CD14-positive monocyte (primary cell): ENCODE results near the gene NAT14. TPM values are rescaled to one million over a fixed set of nuclear protein-coding genes. Genes with fewer than 3 reads are reported as not detected.

Experiments
- DNase-seq, 3 donors: peaks; one replicate each; pipeline ENCODE4 v3.0.0-alpha.2; 2011 to 2022
- H2AFZ ChIP-seq: 2 replicates; pipeline ENCODE4 v1.6.0; 2012; ENCODE audit warnings: mild to moderate bottlenecking, low read depth, low read length, inconsistent platforms; ENCODE audit not compliant: insufficient read depth, poor library complexity, severe bottlenecking
- H3K27ac ChIP-seq, 2 donors: 1 replicate in 1 of 2; 2 replicates in 1 of 2; pipeline ENCODE4 v1.5.1; 2012 to 2013; ENCODE audit warnings: low read length in 2 of 2, control low read depth in 1 of 2, inconsistent platforms in 1 of 2, low read depth in 1 of 2, mild to moderate bottlenecking in 1 of 2
- H3K27me3 ChIP-seq, 2 donors: one replicate each; pipeline versions ENCODE4 v1.6.0 to v1.6.1; 2011 to 2013; ENCODE audit warnings: low read length in 2 of 2; ENCODE audit not compliant: control insufficient read depth in 2 of 2, insufficient read depth in 2 of 2
- H3K36me3 ChIP-seq, 2 donors: replicated peaks in 1 of 2; 1 replicate in 1 of 2; 2 replicates in 1 of 2; pipeline versions ENCODE4 v1.5.1 to v1.6.1; 2012 to 2013; ENCODE audit warnings: low read length in 2 of 2, control low read depth in 1 of 2, inconsistent platforms in 1 of 2, mild to moderate bottlenecking in 1 of 2; ENCODE audit not compliant: insufficient read depth in 2 of 2, control insufficient read depth in 1 of 2
- H3K4me1 ChIP-seq, 2 donors: 1 replicate in 1 of 2; 2 replicates in 1 of 2; pipeline versions ENCODE4 v1.5.1 to v1.6.1; 2012 to 2013; ENCODE audit warnings: low read length in 2 of 2, control low read depth in 1 of 2, inconsistent platforms in 1 of 2, mild to moderate bottlenecking in 1 of 2, moderate library complexity in 1 of 2; ENCODE audit not compliant: insufficient read depth in 2 of 2, control insufficient read depth in 1 of 2
- H3K4me2 ChIP-seq: replicated peaks from 2 replicates; pipeline ENCODE3; 2012; ENCODE audit warnings: low read length, moderate library complexity, mild to moderate bottlenecking; ENCODE audit not compliant: poor library complexity, severe bottlenecking; ENCODE audit errors: extremely low read depth
- H3K4me3 ChIP-seq, 3 experiments: fragments of 200-600 bp in 1 of 3; sonication (generic) in 1 of 3; replicated peaks in 1 of 3; 1 replicate in 2 of 3; 2 replicates in 1 of 3; pipeline ENCODE4 v1.5.1; 2011 to 2013; ENCODE audit warnings: low read length in 3 of 3, mild to moderate bottlenecking in 3 of 3, control low read depth in 2 of 3, low read depth in 2 of 3, inconsistent platforms in 1 of 3, moderate library complexity in 1 of 3
- H3K79me2 ChIP-seq: 2 replicates; pipeline ENCODE4 v1.6.0; 2012; ENCODE audit warnings: mild to moderate bottlenecking, control low read depth, inconsistent platforms, low read length, moderate library complexity; ENCODE audit not compliant: insufficient read depth
- H3K9ac ChIP-seq: 2 replicates; pipeline ENCODE4 v1.6.0; 2017; ENCODE audit warnings: low read length, mild to moderate bottlenecking; ENCODE audit not compliant: insufficient read depth, poor library complexity, severe bottlenecking
- H3K9me3 ChIP-seq, 2 donors: replicated peaks in 1 of 2; 1 replicate in 1 of 2; 2 replicates in 1 of 2; pipeline versions ENCODE4 v1.5.1 to v1.6.1; 2012 to 2013; ENCODE audit warnings: low read length in 2 of 2, control low read depth in 1 of 2; ENCODE audit not compliant: control insufficient read depth in 1 of 2, insufficient read depth in 1 of 2
- H4K20me1 ChIP-seq: 2 replicates; pipeline ENCODE4 v1.6.0; 2012; ENCODE audit warnings: mild to moderate bottlenecking, low read length, control low read depth, moderate library complexity; ENCODE audit not compliant: insufficient read depth
- H3K27ac Mint-ChIP-seq, 7 donors: one replicate each; pipeline ENCODE4 v1.8.0; 2020; ENCODE audit warnings: mild to moderate bottlenecking in 7 of 7, mixed read lengths in 7 of 7, moderate library complexity in 6 of 7, inconsistent platforms in 2 of 7
- H3K27me3 Mint-ChIP-seq, 3 donors: one replicate each; pipeline ENCODE4 v1.8.0; 2021 to 2022; ENCODE audit warnings: low read depth in 3 of 3, mild to moderate bottlenecking in 3 of 3, mixed read lengths in 3 of 3, moderate library complexity in 3 of 3, inconsistent platforms in 1 of 3
- H3K36me3 Mint-ChIP-seq, 2 donors: one replicate each; pipeline ENCODE4 v1.8.0; 2020; ENCODE audit warnings: mixed read lengths in 2 of 2, inconsistent platforms in 1 of 2, mild to moderate bottlenecking in 1 of 2
- H3K4me1 Mint-ChIP-seq: one replicate; pipeline ENCODE4 v1.8.0; 2020; ENCODE audit warnings: mild to moderate bottlenecking, mixed read lengths
- H3K4me3 Mint-ChIP-seq, 2 donors: one replicate each; pipeline ENCODE4 v1.8.0; 2020; ENCODE audit warnings: mild to moderate bottlenecking in 2 of 2, mixed read lengths in 2 of 2, moderate library complexity in 1 of 2
- H3K9me3 Mint-ChIP-seq, 7 donors: one replicate each; pipeline ENCODE4 v1.8.0; 2020 to 2022; ENCODE audit warnings: mixed read lengths in 7 of 7, mild to moderate bottlenecking in 6 of 7, moderate library complexity in 6 of 7, inconsistent platforms in 2 of 7
- CTCF ChIP-seq: fragments of 200-600 bp; IDR thresholded peaks from one replicate; pipeline ENCODE4 v1.8.0; 2022; ENCODE audit warnings: antibody characterized with exemption, mild to moderate bottlenecking
- WGBS: methylation state at CpG from one replicate; pipeline ENCODE4 v1.1.5; 2013; ENCODE audit warnings: missing lambda C conversion rate; ENCODE audit not compliant: insufficient coverage; 5-methylcytosine and 5-hydroxymethylcytosine counted together
- intact Hi-C, 2 donors: fragments of 100-400 bp; cut with micrococcal nuclease; formaldehyde crosslinking; loops; one replicate each; pipeline versions ENCODE4 v1.15.0 to v1.15.1; 2023
- polyA plus RNA-seq, 3 donors: library from polyadenylated mRNA; depleted of rRNA in 1 of 3; unstranded in 2 of 3; stranded (reverse) in 1 of 3; fragments of 300-500 nt in 2 of 3; fragments of >200 nt in 1 of 3; fragmentation: Illumina TruSeq in 2 of 3; gene quantifications; 1 replicate in 2 of 3; 2 replicates in 1 of 3; pipeline ENCODE4 v1.2.3, GENCODE V29; 2012 to 2021

The NAT14 gene
- polyA plus RNA-seq, 3 donors = 1.5 to 2.2 (median 1.9) TPM

- Histone ChIP-seq H3K9ac (no peak overlapping the region), H3K4me1 (peaks cover 15 to 24% of the 10 kb centered on the region in 2 donors), H3K27ac (no peak overlapping the region), H3K4me2 (no peak overlapping the region), H3K4me3 (no peak overlapping the region), H2AFZ (no peak overlapping the region), H3K79me2 (no peaks in the 10 kb centered on the region), H4K20me1 (no peaks in the 10 kb centered on the region), H3K9me3 (no peaks in the 10 kb centered on the region), H3K27me3 (no peaks in the 10 kb centered on the region), H3K36me3 (no peaks in the 10 kb centered on the region)
- Mint-ChIP-seq H3K27me3 (peaks cover 5 to 10% (median 5%) of the 10 kb centered on the region in 3 donors), H3K4me1 (peaks cover 21% of the 10 kb centered on the region), H3K4me3 (no peak overlapping the region), H3K36me3 (no peaks in the 10 kb centered on the region), H3K27ac (no peak overlapping the region), H3K9me3 (no peaks in the 10 kb centered on the region)
- WGBS = 81% methylated on average over 21 of the region's 23 CpGs
- intact Hi-C loops = no loop called here
- no peak for TF ChIP-seq CTCF
- no peak for DNase-seq
These were observed 20.8 kb upstream of the NAT14 start for GRCh38 chr19:55464039-55464661.

GRCh38 chr19:55464662-55465054 is 20.3 kb upstream of the NAT14 start, which contains the start of gene C19orf85:
C19orf85 (minus strand) TSS chr19:55464751; CDS start chr19:55464554, 197 bp downstream.
- intact Hi-C loops = loop anchor here (5.0 kb wide), 1 partner anchor 38 kb away; no protein-coding TSS in a partner anchor
- Mint-ChIP-seq H3K9me3 (no peaks in the 10 kb centered on the region), H3K36me3 (no peaks in the 10 kb centered on the region), H3K4me1 (peaks cover 20% of the 10 kb centered on the region), H3K27me3 (peaks cover 5 to 10% (median 5%) of the 10 kb centered on the region in 3 donors), H3K27ac (no peak within 1 kb of the TSS), H3K4me3 (no peak within 1 kb of the TSS)
- H3K9ac ChIP-seq = no peak within 1 kb of the TSS
- H3K27ac ChIP-seq = no peak within 1 kb of the TSS
- H3K79me2 ChIP-seq = no peaks in the 10 kb centered on the region
- no peaks in the 10 kb centered on the region for H4K20me1 ChIP-seq
- H3K4me3 ChIP-seq = no peak within 1 kb of the TSS
- H2AFZ ChIP-seq = no peak within 1 kb of the TSS
- TF ChIP-seq CTCF = no peak
- 84% methylated on average over 8 of the region's 14 CpGs for WGBS
- no peak within 1 kb of the TSS for H3K4me2 ChIP-seq
- H3K36me3 ChIP-seq = no peaks in the 10 kb centered on the region
- H3K27me3 ChIP-seq = no peaks in the 10 kb centered on the region
- H3K4me1 ChIP-seq = peaks cover 15 to 24% of the 10 kb centered on the region in 2 donors
- no peak for DNase-seq
- H3K9me3 ChIP-seq = no peaks in the 10 kb centered on the region
